ENCODE measurements around the gene APRT.

DNA sequence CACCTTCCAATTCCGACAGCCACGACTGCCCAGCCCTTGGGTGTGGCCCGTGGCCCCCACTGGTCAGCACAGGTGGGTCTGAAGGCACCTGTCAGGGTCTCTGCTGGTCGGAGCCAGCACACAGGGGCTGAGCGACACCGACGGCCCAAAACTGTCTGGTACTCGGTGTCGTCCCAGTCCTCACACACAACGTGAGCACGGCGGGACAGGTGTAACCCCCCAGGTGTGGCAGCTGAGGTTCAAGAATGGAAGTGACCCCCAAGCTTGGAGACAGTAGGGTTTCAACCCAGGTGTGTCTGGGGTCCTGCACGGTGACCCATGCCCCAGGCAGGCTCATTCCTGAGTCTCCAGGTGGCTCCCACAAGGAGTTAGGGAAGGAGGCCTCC is 44.0 kb upstream of the APRT start:
- TF ChIP-seq, protein P1, sequence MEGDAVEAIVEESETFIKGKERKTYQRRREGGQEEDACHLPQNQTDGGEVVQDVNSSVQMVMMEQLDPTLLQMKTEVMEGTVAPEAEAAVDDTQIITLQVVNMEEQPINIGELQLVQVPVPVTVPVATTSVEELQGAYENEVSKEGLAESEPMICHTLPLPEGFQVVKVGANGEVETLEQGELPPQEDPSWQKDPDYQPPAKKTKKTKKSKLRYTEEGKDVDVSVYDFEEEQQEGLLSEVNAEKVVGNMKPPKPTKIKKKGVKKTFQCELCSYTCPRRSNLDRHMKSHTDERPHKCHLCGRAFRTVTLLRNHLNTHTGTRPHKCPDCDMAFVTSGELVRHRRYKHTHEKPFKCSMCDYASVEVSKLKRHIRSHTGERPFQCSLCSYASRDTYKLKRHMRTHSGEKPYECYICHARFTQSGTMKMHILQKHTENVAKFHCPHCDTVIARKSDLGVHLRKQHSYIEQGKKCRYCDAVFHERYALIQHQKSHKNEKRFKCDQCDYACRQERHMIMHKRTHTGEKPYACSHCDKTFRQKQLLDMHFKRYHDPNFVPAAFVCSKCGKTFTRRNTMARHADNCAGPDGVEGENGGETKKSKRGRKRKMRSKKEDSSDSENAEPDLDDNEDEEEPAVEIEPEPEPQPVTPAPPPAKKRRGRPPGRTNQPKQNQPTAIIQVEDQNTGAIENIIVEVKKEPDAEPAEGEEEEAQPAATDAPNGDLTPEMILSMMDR (IDR thresholded peaks at IDR 0.05) = no peak
- no peak for TF ChIP-seq POLR2A (IDR thresholded peaks at IDR 0.05)
